H9 (cell line): ENCODE data around the gene DOHH. TPM values are rescaled to one million over a fixed set of nuclear protein-coding genes. Genes with fewer than 3 reads are reported as not detected.

Experiments
- DNase-seq: peaks from one replicate; pipeline ENCODE4 v3.0.0-alpha.2; 2017
- H2AFZ ChIP-seq: one replicate; pipeline ENCODE4 v1.6.1; 2013; ENCODE audit warnings: mild to moderate bottlenecking, low read length, control low read depth, moderate library complexity
- H2AK5ac ChIP-seq: 2 replicates; pipeline ENCODE4 v1.6.1; 2013; ENCODE audit warnings: low read length, control low read depth, mixed read lengths; ENCODE audit not compliant: insufficient read length
- H2BK120ac ChIP-seq: one replicate; pipeline ENCODE4 v1.6.1; 2013; ENCODE audit warnings: low read depth, mild to moderate bottlenecking, low read length, control low read depth, inconsistent platforms; ENCODE audit not compliant: poor library complexity, severe bottlenecking
- H2BK12ac ChIP-seq: 2 replicates; pipeline ENCODE4 v1.6.1; 2013; ENCODE audit warnings: low read length, control low read depth, mixed read lengths, low read depth; ENCODE audit not compliant: insufficient read length
- H2BK15ac ChIP-seq: 2 replicates; pipeline ENCODE4 v1.6.1; 2013; ENCODE audit warnings: low read depth, low read length, control low read depth
- H2BK20ac ChIP-seq: one replicate; pipeline ENCODE4 v1.6.1; 2013; ENCODE audit warnings: low read depth, mild to moderate bottlenecking, low read length, control low read depth, inconsistent platforms; ENCODE audit not compliant: poor library complexity, severe bottlenecking
- H2BK5ac ChIP-seq: 2 replicates; pipeline ENCODE4 v1.6.1; 2013; ENCODE audit warnings: low read length, control low read depth, mixed read lengths; ENCODE audit not compliant: insufficient read length
- H3K14ac ChIP-seq: 2 replicates; pipeline ENCODE4 v1.6.1; 2013; ENCODE audit warnings: low read length, control low read depth; ENCODE audit not compliant: insufficient read depth
- H3K18ac ChIP-seq: 2 replicates; pipeline ENCODE4 v1.6.1; 2013; ENCODE audit warnings: low read depth, mild to moderate bottlenecking, mixed read lengths, low read length, control low read depth; ENCODE audit not compliant: insufficient read length
- H3K23ac ChIP-seq: 2 replicates; pipeline ENCODE4 v1.6.1; 2013; ENCODE audit warnings: low read length, control low read depth, mixed read lengths, low read depth; ENCODE audit not compliant: insufficient read length
- H3K23me2 ChIP-seq: 2 replicates; pipeline ENCODE4 v1.6.1; 2013; ENCODE audit warnings: low read depth, mild to moderate bottlenecking, mixed read lengths, low read length, control low read depth; ENCODE audit not compliant: insufficient read length, poor library complexity, severe bottlenecking
- H3K27ac ChIP-seq: 2 replicates; pipeline ENCODE4 v1.5.1; 2013; ENCODE audit warnings: low read length, control low read depth, mixed read lengths, low read depth; ENCODE audit not compliant: insufficient read length
- H3K27me3 ChIP-seq: 2 replicates; pipeline ENCODE4 v1.6.1; 2013; ENCODE audit warnings: low read length, control low read depth, inconsistent platforms; ENCODE audit not compliant: insufficient read depth
- H3K4ac ChIP-seq: 2 replicates; pipeline ENCODE4 v1.6.1; 2013; ENCODE audit warnings: low read depth, mild to moderate bottlenecking, control low read depth, inconsistent platforms, low read length, moderate library complexity
- H3K4me1 ChIP-seq: 2 replicates; pipeline ENCODE4 v1.6.1; 2013; ENCODE audit warnings: low read length, control low read depth, inconsistent platforms; ENCODE audit not compliant: insufficient read depth
- H3K4me2 ChIP-seq: 2 replicates; pipeline ENCODE4 v1.6.1; 2013; ENCODE audit warnings: low read length, control low read depth, mixed read lengths; ENCODE audit not compliant: insufficient read length, insufficient read depth
- H3K56ac ChIP-seq: 2 replicates; pipeline ENCODE4 v1.6.1; 2013; ENCODE audit warnings: low read depth, mild to moderate bottlenecking, mixed read lengths, low read length, control low read depth; ENCODE audit not compliant: insufficient read length
- H3K79me1 ChIP-seq: 2 replicates; pipeline ENCODE4 v1.6.1; 2013; ENCODE audit warnings: low read depth, mild to moderate bottlenecking, moderate library complexity, low read length, control low read depth, inconsistent platforms; ENCODE audit not compliant: insufficient read depth, poor library complexity, severe bottlenecking
- H3K79me2 ChIP-seq: 2 replicates; pipeline ENCODE4 v1.6.1; 2013; ENCODE audit warnings: low read length, control low read depth, inconsistent platforms; ENCODE audit not compliant: insufficient read depth
- H3K9ac ChIP-seq: 2 replicates; pipeline ENCODE4 v1.6.1; 2013; ENCODE audit warnings: low read length, control low read depth, mixed read lengths; ENCODE audit not compliant: insufficient read length; ENCODE audit errors: extremely low read depth
- H3K9me3 ChIP-seq: one replicate; pipeline ENCODE4 v1.6.1; 2013; ENCODE audit warnings: low read depth, low read length, inconsistent platforms; ENCODE audit not compliant: control insufficient read depth
- H3T11ph ChIP-seq: one replicate; pipeline ENCODE4 v1.6.1; 2013; ENCODE audit warnings: mild to moderate bottlenecking, low read length, control low read depth, inconsistent platforms
- H4K20me1 ChIP-seq: one replicate; pipeline ENCODE4 v1.6.1; 2013; ENCODE audit not compliant: control insufficient read depth, insufficient read length, insufficient read depth
- H4K5ac ChIP-seq: 2 replicates; pipeline ENCODE4 v1.6.1; 2013; ENCODE audit warnings: low read depth, mild to moderate bottlenecking, mixed read lengths, low read length, control low read depth; ENCODE audit not compliant: insufficient read length
- H4K8ac ChIP-seq: replicated peaks from 2 replicates; pipeline ENCODE4 v1.6.1; 2013; ENCODE audit warnings: low read length, control low read depth, mixed read lengths, low read depth; ENCODE audit not compliant: insufficient read length
- H4K91ac ChIP-seq: 2 replicates; pipeline ENCODE4 v1.6.1; 2013; ENCODE audit warnings: low read depth, mild to moderate bottlenecking, moderate library complexity, mixed read lengths, low read length, control low read depth; ENCODE audit not compliant: insufficient read length
- H3K27ac Mint-ChIP-seq, 3 experiments: 2 replicates in 2 of 3; 3 replicates in 1 of 3; pipeline ENCODE4 v1.8.0; 2020 to 2021; ENCODE audit warnings: mixed read lengths in 3 of 3, mild to moderate bottlenecking in 1 of 3, moderate library complexity in 1 of 3
- H3K27me3 Mint-ChIP-seq: 2 replicates; pipeline ENCODE4 v1.8.0; 2021; ENCODE audit warnings: low read depth, mild to moderate bottlenecking, moderate library complexity, mixed read lengths
- H3K36me3 Mint-ChIP-seq, 3 experiments: 2 replicates in 2 of 3; 3 replicates in 1 of 3; pipeline ENCODE4 v1.8.0; 2020 to 2021; ENCODE audit warnings: low read depth in 3 of 3, mixed read lengths in 3 of 3; ENCODE audit not compliant: insufficient read depth in 1 of 3
- H3K4me1 Mint-ChIP-seq, 2 experiments: 2 replicates each; pipeline ENCODE4 v1.8.0; 2020; ENCODE audit warnings: mixed read lengths in 2 of 2
- H3K4me3 Mint-ChIP-seq, 2 experiments: 2 replicates in 1 of 2; 3 replicates in 1 of 2; pipeline ENCODE4 v1.8.0; 2020 to 2021; ENCODE audit warnings: mild to moderate bottlenecking in 2 of 2, mixed read lengths in 2 of 2, moderate library complexity in 1 of 2
- H3K9me3 Mint-ChIP-seq, 2 experiments: 2 replicates in 1 of 2; 3 replicates in 1 of 2; pipeline ENCODE4 v1.8.0; 2020; ENCODE audit warnings: mild to moderate bottlenecking in 2 of 2, mixed read lengths in 2 of 2, moderate library complexity in 1 of 2
- WGBS: extraction: QIAGEN DNeasy Blood & Tissue Kit; methylation state at CpG from one replicate; pipeline ENCODE4 v1.1.7; 2013; ENCODE audit warnings: missing lambda C conversion rate, low lambda C conversion rate, mixed read lengths; ENCODE audit not compliant: insufficient read length; ENCODE audit errors: extremely low coverage; 5-methylcytosine and 5-hydroxymethylcytosine counted together
- total RNA-seq: library from RNA; stranded (reverse); gene quantifications from 2 replicates; pipeline ENCODE4 v1.2.1, GENCODE V29; 2021
- TF ChIP-seq, protein P1 (sequence below): fragments of 200-600 bp; sonication (generic); conservative IDR thresholded peaks from 3 replicates; pipeline ENCODE4 v1.8.0; 2021; ENCODE audit warnings: antibody characterized with exemption, mild to moderate bottlenecking

The DOHH gene
- total RNA-seq, 1 experiment from 2014 or later = 16.5 TPM

DNA sequence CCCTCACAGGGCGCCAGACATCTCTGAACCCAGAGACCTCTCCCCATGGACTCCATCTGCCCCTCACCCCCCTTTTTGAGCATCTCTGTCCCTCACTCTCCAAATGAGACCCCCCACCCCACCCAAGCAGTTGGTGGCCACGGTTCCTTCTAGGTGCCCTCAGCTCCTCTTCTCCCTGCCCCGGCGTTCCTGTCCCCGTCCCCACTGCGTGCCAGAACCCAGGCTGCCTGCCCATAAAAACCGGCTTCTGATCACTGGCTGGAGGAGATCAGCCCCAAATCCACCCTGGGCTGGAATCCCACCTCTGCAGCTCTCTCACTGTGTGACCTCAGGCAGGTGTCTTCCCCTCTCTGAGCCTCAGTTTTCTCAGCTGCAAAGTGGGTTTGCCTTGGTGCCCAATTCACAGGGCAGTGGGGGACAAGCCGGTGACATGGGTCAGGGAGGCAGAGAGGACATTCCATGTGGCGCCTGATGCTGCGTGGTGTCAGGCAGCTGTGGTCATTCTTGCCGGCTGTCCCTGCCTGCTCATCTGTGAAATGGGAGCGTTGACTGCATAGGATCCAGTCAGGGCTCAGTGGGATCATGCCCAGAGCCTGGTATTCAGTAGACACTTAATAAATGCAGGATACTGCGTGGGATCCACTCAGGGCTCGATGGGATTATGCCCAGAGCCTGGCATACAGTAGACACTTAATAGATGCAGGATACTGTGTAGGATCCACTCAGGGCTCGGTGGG is 45.6 kb downstream of the DOHH start:
- Mint-ChIP-seq H3K27ac (peak overlapping the region in 1 of 3 experiments; percentile 55; a peak in 1 of 7 replicates), H3K4me3 (no peak overlapping the region), H3K4me1 (peaks cover 11 to 23% of the 10 kb centered on the region in 2 experiments), H3K36me3 (no peaks in the 10 kb centered on the region), H3K27me3 (peaks cover 22% of the 10 kb centered on the region), H3K9me3 (no peaks in the 10 kb centered on the region)
- Histone ChIP-seq H2BK120ac (no peak overlapping the region), H2AFZ (no peak overlapping the region), H3K23me2 (peaks cover 3% of the 10 kb centered on the region), H4K8ac (no peak overlapping the region), H4K20me1 (peaks cover 2% of the 10 kb centered on the region), H2BK15ac (no peak overlapping the region), H2BK12ac (no peak overlapping the region), H2BK5ac (no peak overlapping the region), H2BK20ac (no peak overlapping the region), H3T11ph (no peak overlapping the region), H3K9me3 (no peaks in the 10 kb centered on the region), H4K5ac (no peak overlapping the region), H3K56ac (no peak overlapping the region), H4K91ac (no peak overlapping the region), H3K4ac (no peak overlapping the region), H3K14ac (no peak overlapping the region; the same call in 1 of the 2 replicates), H3K4me2 (no peak overlapping the region), H3K23ac (no peak overlapping the region), H3K79me2 (no peaks in the 10 kb centered on the region), H3K79me1 (no peaks in the 10 kb centered on the region), H3K18ac (no peak overlapping the region), H3K27me3 (peaks cover 1% of the 10 kb centered on the region; the same call in 1 of the 2 replicates), H3K4me1 (no peaks in the 10 kb centered on the region; the same call in 1 of the 2 replicates), H2AK5ac (no peak overlapping the region), H3K9ac (no peak overlapping the region), H3K27ac (no peak overlapping the region)
- TF ChIP-seq, protein P1, sequence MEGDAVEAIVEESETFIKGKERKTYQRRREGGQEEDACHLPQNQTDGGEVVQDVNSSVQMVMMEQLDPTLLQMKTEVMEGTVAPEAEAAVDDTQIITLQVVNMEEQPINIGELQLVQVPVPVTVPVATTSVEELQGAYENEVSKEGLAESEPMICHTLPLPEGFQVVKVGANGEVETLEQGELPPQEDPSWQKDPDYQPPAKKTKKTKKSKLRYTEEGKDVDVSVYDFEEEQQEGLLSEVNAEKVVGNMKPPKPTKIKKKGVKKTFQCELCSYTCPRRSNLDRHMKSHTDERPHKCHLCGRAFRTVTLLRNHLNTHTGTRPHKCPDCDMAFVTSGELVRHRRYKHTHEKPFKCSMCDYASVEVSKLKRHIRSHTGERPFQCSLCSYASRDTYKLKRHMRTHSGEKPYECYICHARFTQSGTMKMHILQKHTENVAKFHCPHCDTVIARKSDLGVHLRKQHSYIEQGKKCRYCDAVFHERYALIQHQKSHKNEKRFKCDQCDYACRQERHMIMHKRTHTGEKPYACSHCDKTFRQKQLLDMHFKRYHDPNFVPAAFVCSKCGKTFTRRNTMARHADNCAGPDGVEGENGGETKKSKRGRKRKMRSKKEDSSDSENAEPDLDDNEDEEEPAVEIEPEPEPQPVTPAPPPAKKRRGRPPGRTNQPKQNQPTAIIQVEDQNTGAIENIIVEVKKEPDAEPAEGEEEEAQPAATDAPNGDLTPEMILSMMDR = no peak
- no CpG with 5 or more reads among the region's 15 CpGs for WGBS
- DNase-seq = no peak
